Stimulated activated CD4-positive, alpha-beta T cell treated with anti-CD3 and anti-CD28 coated beads, Interleukin-4, amount 100 ng/mL, for 1 hour (primary cell): ENCODE results near the gene RRN3.
"Not testable (repeated sequence)": the region's sequence is repeated elsewhere in the genome, so short reads cannot be mapped to it uniquely, and the experiment has no call there.

Experiments
- DNase-seq: peaks from one replicate; pipeline ENCODE4 v3.0.0-alpha.2; 2020

Gene RRN3, protein sequence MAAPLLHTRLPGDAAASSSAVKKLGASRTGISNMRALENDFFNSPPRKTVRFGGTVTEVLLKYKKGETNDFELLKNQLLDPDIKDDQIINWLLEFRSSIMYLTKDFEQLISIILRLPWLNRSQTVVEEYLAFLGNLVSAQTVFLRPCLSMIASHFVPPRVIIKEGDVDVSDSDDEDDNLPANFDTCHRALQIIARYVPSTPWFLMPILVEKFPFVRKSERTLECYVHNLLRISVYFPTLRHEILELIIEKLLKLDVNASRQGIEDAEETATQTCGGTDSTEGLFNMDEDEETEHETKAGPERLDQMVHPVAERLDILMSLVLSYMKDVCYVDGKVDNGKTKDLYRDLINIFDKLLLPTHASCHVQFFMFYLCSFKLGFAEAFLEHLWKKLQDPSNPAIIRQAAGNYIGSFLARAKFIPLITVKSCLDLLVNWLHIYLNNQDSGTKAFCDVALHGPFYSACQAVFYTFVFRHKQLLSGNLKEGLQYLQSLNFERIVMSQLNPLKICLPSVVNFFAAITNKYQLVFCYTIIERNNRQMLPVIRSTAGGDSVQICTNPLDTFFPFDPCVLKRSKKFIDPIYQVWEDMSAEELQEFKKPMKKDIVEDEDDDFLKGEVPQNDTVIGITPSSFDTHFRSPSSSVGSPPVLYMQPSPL

DNA sequence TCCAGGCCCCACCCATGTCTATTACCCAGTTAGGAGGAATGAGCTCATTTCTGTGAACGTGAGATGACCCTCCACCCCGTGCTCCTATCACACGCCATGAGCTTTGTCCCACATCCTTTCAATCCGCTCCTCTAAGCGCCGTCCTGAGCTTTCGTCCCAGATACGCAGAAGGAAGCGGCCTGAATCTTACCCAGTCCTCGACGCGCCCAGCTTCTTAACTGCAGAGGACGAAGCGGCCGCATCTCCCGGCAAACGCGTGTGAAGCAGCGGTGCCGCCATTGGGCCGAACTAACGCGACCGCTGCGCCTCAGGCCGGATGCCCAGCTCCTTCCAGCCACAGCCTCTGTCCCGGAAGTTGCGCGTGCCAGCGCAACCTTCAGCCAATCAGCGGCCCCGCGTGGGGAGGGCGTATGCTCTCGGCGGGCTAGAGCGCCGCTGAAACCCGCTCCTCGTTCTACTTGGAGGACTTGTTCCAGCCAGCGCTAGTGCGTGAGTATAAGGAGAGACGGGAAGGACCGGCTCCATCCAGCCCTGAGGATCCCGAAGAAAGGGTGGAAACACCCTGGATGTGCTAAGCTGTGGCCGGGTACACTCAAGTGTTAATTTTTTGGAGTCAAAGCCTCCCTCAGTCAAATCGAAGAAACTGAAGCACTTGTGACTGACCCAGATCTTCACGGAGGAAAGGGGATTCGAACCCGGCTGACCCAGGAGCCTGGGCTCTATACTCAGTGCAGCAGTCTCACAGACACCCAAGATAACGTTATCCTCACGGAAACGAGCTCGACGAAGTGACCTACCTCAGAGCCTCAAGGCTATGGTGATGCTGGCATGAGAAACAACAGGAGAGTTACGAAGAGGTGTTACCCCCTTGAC lies at the start of gene RRN3:
TSS of gene RRN3 (minus strand) at position 318 of the 873 bp plus-strand sequence. CDS start at position 279, 39 bp downstream.
- peak; percentile 89 for DNase-seq

DNA sequence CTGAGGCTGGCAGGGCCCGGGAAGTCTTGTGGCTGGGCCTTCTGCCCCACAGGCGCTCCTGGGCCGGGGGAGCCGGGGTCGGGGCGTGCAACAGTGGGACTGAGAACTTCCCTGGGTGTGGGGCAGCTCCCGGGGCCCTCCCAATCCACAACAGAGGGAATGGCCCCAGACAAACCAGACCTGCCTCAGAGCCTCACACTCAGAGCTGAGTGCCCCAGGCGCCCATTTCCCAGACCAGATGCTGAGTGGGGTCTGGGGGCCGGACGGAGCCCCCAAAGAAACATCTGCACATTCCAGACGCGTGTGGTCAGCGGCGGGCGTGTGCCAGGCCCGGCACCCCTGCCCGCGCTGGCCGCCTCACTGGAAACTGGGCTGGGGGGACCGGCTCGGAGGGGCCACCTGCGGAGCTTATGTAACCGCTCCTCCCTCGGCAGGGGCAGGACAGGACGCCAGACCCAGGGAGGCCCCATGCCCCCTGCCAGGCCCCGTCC lies 49.6 kb upstream of the RRN3 start:
- DNase-seq: not testable (repeated sequence)

DNA sequence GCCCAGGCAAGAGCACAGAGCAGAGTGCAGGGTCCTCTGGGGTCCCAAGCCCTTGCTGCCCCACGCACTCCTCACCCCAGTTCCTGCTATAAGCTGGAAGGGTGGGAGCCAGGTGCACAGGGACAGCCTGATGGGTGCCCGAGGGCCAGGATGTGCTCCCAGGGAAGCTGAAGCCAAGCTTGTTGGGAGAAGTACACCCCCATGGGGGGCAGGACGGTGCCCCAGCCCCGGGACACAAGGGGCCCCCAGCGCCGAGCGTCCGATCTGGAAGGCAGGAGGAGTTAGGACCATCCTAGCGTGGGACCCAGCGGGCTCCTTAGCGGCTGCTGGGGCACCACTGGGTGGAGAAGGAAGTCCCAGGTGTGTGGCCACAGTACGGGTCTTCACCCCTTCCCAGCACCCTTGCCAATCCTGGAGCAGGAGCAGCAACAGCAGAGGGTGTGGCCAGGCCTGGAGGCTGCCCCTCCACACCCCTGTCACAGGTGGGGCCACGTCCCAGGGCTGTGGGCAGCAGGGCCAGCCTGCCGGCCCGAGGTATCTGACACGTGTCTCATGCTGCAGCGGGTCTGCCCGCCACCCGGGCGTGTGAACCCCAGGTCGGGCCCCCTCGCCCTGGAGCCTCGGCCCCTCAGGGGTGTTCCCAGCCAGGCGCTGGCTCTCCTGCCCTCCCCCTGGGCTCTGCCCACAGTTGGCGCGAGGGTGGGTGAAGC lies 49.0 kb upstream of the RRN3 start:
- not testable (repeated sequence) for DNase-seq

DNA sequence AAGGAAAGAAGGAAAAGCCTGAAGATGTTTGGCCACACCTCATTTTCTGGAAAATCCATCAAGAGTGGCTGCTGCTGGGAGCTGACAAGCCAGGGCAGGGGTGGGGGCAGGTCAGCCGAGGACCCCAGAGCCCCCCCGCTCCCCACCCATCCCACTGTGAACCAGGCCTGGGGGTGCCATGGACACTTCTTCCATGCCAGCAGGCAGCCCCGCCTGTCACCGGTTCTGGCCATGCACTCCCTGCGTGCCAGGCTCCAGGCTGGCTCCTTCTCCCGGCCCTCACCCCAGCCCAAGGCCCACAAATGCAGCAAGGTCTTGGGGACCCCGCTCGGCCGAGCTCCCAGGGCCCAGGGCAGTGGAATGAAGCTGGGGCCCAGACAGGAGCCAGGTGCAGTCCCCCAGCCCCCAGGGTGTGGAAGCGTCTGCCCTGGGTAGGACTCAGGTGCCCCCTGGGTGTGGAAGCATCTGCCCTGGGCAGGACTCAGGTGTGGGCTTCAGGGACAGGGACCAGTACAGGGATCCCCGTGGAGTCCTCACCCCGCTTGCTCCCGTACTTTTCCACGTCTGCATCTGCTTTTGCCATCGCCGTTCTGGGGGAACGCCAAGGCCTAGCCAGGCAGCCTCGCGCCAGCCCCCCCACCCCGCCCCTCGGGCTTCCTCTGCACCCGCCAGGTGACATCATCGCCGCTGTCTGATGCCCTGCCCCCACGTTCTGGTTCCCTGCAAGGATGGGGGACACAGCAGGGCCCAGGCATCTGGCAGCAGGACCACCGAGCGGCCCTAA lies 48.2 kb upstream of the RRN3 start:
- not testable (repeated sequence) for DNase-seq

DNA sequence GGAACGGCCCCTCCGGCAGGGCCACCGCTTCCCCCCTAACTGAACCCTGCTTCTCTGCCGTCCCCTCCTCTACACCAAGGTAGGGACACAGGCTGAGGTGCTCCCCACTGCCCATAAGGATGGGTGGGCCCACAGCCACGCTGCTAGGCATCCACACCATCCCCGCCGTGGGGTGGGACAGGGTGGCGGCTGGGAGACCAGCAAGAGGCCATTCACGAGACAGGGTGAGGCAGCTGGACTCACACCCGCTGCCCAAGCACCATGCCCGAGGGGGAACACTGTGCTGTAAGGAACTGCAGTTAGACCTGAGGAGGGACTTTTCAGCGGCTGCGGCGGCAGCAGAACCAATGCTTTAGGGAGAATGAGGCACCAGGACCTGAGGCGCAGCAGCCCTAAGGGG lies 47.5 kb upstream of the RRN3 start:
- no peak for DNase-seq

DNA sequence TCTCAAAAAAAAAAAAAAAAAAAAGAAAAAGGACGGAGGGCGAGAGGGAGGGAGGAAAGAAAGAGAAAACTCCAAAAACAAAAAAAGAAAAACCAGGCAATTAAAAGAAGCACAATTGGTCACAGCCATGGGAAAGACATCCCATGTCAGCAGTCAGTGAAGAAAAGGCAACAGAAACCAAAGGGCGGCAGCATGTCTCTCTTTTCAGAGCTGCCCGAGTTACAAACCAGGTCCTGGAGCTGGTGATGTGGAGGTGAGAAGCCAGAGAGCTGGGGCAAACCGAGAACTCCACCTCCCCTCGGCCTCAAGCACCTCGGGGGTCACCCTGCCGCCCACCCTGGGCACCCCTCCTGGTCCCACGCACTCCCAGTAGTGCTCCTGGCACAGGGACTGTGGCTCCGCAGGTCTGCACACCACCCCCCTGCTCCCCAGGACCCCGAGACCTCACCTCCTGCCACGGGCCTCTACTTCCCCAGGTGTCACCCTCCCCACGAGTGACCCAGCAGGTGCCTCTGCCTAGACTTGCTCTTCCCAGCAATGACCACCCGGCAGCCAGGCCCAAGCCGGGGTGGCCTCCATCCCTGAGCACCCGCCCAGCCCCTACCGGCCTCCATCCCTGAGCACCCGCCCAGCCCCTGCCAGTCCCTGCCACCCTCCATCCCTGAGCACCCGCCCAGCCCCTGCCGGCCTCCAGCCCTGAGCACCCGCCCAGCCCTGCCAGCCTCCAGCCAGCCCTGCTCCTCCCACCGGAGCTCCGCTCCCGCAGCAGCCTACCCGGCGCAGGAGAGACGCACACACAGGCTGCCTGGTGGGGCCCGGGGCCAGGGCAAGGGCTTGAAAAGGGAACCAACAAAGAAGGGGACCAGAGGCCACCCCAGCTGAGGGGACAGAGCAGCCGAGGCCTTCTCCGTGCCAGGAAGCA lies 46.6 kb upstream of the RRN3 start:
- not testable (repeated sequence) for DNase-seq

DNA sequence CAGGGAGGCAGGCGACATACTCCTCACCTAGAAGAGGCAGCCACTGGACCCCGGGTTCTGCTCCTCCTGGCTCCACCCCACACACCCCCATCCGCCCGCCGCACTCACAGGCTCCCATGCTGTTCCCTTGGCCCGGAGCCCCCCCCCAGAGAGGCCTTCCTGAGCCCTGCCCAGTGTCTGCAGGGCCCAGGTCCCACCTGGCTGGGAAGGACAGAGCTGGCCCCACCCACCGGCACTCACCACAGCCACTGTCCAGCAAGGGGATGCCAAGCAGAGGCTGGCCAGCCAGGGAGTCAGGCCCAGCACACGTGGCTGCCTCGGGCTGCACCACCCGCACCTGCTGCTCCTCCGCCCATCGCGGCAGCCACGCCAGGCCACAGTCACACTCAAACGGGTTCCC lies 43.4 kb upstream of the RRN3 start:
- not testable (repeated sequence) for DNase-seq

DNA sequence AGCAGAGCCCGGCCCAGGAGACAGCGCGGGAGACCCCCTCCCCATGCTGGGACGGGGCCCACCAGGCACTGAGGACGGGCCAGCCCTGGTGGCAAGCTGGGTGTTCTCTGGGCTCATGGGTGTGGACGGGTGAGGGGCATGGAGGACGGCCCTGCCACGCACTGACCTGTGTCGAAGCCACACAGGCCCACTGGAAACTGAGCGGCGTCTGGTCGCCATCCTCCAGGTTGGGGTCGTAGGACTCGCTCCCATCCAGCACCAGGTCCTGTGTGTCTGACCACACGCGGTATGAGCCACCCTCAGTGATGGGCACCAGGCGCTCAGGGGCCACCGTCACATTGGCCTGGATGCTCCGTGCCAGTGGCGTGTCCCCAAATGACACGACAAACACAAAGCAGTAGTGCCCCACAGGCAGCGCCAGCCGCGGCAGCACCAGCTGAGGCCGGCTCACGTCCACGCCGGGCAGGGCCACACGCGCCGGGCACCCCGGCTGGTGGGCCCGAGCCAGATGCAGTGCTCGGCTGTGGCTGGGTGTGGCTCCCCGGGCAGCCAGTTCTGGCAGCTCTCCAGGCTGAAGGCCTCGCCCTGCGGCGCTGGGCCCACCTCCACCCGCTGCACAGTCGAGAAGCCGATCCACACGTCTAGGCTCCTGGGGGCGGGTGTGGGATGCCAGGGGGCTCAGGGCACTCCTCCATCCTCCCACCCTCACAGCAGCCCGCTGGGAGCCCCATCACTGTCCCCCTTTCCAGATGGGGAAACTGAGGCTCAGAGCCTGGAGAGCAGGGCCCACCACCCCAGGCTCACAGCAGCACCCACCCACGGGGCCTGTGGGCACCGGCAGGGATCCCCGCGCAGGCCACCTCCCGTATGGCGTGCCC lies 41.6 kb upstream of the RRN3 start:
- not testable (repeated sequence) for DNase-seq

DNA sequence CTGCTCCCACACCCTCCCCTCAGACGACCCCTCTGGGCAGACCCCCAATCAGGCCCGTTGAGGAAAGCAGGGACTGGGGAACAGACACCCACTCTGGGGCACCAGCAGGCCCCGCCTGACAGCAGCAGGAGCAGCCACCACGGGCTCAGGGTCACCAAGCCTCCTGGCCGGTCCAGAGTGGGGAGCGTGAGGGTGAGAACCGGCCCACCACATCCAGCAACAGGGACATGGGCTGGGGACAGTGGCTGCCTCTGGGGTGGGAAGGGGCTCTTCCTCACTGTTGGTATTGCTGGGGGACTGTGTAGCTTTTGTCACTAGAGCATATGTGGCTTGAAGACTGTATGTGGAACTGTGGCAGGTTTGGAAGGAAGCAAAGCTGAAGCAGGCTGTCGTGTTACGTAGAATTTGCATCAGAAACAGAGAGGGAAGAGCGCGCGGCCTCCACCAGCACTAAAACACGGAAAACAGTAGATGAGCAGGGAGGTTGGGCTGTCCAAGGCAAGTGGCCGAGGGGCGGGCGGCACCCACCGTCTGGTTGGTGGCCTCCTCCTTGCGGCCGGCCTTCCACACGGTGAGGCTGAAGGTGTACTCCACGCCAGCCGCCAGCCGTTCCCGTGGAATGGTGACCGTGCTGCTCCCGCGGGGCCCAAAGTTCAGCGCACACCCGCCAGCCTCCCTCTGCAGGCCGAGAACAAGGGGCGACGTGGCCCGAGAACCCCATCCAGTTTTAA lies 40.8 kb upstream of the RRN3 start:
- DNase-seq: not testable (repeated sequence)

DNA sequence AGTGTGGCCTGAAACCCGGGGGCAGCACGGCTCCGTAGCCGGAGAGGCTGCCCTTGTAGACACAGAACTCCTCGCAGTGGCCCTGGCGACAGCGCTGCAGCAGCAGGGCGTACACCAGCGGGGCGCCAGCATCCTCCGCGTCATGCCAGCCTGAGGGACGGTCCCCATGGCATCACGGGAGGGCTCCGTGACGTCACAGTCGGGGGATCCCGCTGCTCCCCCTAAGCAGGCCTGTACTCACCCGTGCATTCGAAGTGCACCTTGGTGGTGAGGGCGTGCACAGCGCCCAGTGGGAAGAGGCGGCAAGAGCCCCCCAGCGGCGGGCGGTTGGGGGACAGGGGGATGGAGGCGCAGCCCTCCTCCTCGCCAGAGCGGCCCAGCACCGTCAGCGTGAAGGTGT lies 39.5 kb upstream of the RRN3 start:
- not testable (repeated sequence) for DNase-seq

DNA sequence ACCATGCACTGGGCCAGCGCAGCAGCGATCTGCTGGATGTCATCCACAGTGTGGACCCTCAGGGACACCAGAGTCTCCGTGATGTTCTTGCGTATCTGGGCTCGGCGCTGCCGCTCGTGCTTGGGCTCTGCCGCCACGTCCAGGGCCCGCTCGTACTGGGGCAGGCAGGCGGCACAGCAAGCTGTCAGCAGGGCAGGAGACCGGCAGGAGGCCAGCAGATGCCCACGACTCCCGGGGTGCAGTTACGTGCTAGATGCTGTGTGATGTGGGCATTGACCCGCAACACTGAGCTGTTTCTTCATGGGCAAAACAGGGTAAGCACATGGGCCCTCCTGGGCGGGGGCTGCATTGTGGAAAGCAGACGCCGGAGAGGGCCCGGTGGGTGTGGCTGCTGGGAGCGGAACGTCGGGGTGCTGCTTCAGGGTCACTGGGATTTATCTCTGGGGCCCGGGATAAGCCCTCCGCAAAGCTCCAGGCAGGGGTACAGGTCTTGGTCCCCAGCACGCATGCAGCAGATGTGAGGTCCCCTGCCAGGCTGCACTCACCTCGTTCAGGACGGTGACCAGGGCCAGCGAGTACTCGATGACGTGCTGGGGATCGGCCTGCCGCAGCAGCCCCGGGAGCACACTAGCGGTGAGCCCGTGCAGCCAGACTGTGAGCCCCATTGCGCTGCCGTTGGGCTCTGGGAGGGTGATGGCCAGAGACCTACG lies 38.8 kb upstream of the RRN3 start:
- DNase-seq: not testable (repeated sequence)

DNA sequence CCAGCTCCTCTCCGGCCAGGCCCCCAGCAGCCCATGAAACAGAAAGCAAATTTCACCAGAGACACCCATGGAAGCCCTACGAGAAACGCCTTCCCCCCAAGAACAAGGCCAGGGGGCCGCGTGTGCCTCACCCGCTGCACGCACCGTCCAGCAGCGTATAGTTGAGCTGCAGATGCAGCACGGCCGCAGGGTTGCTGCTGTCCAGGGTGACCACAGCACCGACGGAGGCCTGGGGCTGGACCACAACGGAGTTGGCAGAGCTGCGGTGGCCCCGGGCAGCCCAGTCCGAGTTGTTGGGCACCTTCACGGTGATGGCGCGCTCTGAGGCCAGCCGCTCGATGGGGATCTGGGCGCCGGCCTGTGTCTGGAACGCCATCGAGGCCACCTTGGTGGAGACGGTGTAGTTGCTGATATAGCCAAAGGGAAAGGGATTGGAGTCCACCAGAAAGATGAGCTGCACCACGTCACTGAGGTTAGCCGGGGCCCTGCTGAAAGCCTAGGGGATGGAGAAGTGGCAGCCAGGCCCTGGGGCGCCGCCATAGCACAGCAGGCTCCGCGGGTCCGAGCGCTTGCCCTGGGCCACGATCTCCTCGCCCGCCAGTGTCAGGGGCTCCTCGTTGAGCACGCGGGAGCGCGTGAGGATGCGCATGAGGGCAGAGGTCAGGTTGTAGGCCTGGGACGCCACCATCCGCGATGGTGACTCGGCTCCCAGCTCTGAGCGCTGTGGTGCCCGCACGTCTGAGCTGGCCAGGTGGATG lies 37.0 kb upstream of the RRN3 start:
- DNase-seq: not testable (repeated sequence)

DNA sequence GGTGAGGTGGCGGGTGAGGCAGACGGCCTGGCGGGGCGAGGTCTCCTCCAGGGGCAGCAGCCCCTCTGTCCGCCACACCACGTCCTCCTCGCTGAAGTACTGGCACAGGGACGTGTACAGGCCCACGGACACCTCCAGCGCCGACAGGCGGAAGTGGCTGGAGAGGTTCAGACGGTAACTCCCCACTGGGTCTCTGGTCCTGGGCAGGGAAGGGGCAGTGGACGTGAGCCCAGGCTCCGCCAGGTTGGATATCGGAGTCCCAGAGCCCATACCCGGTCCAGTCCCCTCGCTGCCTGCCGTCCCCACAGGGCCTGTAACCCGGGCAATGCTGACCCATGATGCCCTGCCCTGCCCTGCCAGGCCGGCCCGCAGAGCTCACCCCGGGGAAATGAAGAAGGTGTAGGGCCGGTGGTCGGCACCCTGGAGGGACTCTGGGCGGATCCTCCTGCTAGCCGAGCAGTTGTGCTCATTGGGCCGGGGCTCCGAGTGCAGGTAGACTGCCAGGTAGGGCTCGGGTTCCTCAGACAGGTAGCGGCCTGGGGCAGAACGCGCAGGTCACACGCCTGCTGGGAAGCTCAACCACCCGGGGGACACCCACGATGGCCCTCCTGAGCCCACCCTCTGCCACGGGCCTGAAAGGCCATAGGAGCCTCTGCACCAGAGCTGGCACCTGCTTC lies 36.3 kb upstream of the RRN3 start:
- DNase-seq: not testable (repeated sequence)

DNA sequence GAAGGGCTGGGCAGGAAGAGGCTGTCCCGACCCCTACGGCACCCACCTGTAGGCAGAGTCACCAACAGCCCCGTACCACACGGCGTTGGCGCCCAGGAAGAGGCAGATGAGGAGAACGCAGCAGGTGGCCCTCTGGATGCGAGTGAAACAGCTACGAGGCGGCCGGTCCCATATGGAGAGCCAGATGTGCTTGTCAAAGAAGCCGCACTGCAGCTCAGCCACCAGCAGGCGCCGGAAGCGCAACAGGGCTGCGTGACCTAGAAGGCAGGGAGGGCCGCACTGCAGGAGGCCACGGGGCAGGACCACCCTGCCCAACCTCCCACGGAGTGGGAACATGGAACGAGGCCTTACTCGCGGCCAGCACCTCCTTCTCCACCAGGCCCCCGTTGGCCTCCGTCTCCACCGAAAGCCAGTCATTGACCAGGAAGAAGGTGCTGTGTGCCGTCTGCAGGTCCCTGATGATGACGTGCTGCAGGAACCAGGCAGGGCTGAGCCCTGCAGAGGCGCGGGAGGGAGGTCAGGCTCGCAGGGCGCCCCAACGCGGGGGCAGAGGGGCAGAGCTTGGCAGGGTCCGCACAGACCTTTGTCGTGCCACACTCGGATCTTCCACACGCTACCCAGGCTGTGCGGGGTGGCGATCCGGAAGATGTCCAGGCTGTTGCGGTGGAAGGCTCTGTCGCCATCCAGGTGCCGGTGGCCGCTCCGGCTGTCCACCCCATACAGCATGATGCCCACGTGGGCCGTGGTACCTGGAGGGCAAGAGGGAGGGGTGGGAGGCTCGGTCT lies 33.8 kb upstream of the RRN3 start:
- DNase-seq: not testable (repeated sequence)

DNA sequence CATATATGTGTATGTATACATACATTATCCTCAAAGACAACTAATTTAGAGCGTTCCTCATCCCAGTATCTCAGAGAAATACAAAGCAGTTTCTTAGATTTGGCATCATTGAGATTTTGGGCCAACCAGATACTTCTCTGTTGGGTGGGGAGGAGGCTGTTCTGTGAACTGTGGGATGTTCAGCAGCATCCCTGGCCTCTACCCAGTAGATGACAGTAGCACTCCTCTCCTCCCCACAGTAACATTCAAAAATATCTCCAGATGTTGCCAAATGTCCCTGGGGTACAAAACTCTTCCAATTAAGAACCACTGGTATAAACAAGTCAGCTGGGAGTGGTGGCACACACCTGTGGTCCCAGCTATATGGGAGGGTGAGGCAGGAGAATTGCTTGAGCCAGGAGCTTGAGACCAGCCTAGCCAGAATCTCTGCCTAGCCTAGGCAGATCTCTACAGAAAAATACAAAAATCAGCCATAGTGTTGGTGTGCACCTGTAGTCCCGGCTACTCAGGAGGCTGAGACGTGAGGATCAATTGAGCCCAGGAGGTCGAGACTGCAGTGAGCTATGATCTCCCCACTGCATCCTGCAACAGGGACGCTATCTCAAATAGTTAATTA lies 6.4 kb upstream of the RRN3 start:
- not testable (repeated sequence) for DNase-seq
